ENCODE measurements around the gene DDHD1. TPM values are rescaled to one million over a fixed set of nuclear protein-coding genes. Genes with fewer than 3 reads are reported as not detected.

Gene DDHD1
- total RNA-seq, 1 donor from 2014 or later = 59.8 TPM

DNA sequence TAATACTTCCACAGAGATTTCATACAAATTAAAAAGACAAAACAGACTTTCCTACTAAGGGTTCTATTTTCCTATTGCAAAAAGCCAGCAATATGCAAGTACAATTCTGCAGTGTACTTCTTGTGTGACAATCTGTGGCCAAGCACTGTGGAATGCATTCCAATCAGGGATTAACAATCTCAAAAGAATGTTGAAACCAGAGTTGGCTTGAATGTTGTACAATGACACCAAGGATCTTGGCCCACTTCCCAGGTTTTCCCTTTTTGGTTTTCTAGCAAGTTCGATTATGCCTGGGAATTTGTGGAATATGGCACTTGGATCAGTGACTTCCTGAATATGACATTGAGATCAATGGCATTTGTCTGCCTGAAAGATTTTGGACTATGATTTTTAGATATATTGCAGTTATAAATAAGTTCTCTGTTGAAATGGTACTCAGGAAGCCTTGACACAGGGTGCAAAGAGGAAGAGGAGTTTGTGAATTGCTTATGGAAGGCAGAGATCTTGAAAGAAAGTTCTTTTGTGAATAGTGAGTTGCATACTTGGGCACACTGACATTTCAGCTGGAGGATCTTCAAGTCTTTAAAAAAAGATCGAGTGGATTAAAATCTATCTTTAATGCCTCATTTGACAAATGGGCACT, 120.8 kb downstream of the DDHD1 start:
- intact Hi-C loops (cut with micrococcal nuclease) = no loop called here
- H3K36me3 Mint-ChIP-seq (ENCODE audit: low read depth) = peaks cover 23% of the 10 kb centered on the region
- ATAC-seq (ENCODE audit: low read depth) = no peak
- POLR2A ChIA-PET = no interaction called here
- DNase-seq = no peak
- no peak overlapping the region for H3K27ac Mint-ChIP-seq
- no peaks in the 10 kb centered on the region for H3K27me3 Mint-ChIP-seq
- H3K4me1 Mint-ChIP-seq = no peaks in the 10 kb centered on the region
- no peak overlapping the region for H3K4me3 Mint-ChIP-seq
- H3K9me3 Mint-ChIP-seq = peaks cover 7% of the 10 kb centered on the region
- TF ChIP-seq, protein P1, sequence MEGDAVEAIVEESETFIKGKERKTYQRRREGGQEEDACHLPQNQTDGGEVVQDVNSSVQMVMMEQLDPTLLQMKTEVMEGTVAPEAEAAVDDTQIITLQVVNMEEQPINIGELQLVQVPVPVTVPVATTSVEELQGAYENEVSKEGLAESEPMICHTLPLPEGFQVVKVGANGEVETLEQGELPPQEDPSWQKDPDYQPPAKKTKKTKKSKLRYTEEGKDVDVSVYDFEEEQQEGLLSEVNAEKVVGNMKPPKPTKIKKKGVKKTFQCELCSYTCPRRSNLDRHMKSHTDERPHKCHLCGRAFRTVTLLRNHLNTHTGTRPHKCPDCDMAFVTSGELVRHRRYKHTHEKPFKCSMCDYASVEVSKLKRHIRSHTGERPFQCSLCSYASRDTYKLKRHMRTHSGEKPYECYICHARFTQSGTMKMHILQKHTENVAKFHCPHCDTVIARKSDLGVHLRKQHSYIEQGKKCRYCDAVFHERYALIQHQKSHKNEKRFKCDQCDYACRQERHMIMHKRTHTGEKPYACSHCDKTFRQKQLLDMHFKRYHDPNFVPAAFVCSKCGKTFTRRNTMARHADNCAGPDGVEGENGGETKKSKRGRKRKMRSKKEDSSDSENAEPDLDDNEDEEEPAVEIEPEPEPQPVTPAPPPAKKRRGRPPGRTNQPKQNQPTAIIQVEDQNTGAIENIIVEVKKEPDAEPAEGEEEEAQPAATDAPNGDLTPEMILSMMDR (IDR thresholded peaks at IDR 0.05) = no peak
- CTCF ChIA-PET = no interaction called here

DNA sequence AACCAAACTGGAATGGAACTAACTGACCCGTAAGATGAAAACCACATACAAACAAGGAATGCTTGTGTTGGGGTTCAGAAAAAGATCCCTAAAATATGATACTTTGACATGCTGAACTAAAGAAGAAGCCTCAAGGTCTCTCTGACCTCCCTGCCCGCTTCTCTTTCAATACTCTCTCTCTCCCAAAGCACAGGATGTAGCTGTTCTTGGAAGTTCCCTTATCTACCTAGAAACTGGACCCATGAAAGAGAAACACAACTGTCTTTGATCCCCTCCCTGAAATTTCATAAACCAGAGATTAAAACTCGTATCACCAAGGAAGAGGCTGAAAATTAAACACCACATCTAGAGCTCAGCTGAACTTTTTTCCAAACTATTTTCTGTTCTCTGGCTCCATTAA, 125.6 kb downstream of the DDHD1 start:
- no peak overlapping the region for H3K27ac Mint-ChIP-seq
- H3K27me3 Mint-ChIP-seq = no peaks in the 10 kb centered on the region
- ATAC-seq (ENCODE audit: low read depth) (no peak), DNase-seq (no peak)
- H3K4me1 Mint-ChIP-seq = no peaks in the 10 kb centered on the region
- CTCF ChIA-PET = interaction anchor here (1.9 kb wide), 1 partner anchor 9 kb away, joined by 4 read pairs; no protein-coding TSS in a partner anchor
- POLR2A ChIA-PET = no interaction called here
- H3K36me3 Mint-ChIP-seq (ENCODE audit: low read depth) = peaks cover 2% of the 10 kb centered on the region
- H3K4me3 Mint-ChIP-seq = no peak overlapping the region
- H3K9me3 Mint-ChIP-seq = peaks cover 7% of the 10 kb centered on the region
- intact Hi-C loops (cut with micrococcal nuclease) = no loop called here
- TF ChIP-seq, protein P1 (IDR thresholded peaks at IDR 0.05) = no peak

DNA sequence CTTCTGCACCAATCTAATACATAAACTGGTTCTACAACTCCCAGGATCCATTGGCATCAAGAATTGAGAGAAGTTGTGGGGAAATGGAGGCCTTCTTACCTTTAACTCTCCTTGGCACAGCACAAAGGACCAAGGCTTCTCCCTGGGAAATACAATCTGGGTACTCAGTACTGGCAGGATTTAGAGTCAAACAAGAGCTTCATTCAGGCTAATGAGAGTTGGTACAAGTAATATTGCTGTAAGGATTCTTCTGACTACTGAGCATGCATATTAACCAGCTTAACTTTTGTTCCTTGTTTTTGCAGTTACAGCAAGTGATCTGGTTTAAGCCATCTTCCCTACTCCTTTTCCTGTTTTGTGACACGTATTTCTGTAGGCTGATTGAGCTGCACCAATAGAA, 126.1 kb downstream of the DDHD1 start:
- intact Hi-C loops (cut with micrococcal nuclease) = no loop called here
- TF ChIP-seq, protein P1 (IDR thresholded peaks at IDR 0.05) = no peak
- POLR2A ChIA-PET = no interaction called here
- Mint-ChIP-seq H3K27ac (no peak overlapping the region), H3K9me3 (peaks cover 7% of the 10 kb centered on the region), H3K4me3 (no peak overlapping the region), H3K36me3 (ENCODE audit: low read depth) (no peaks in the 10 kb centered on the region), H3K27me3 (no peaks in the 10 kb centered on the region), H3K4me1 (no peaks in the 10 kb centered on the region)
- CTCF ChIA-PET = interaction anchor here (1.9 kb wide), 1 partner anchor 9 kb away, joined by 4 read pairs; no protein-coding TSS in a partner anchor
- ATAC-seq (ENCODE audit: low read depth) = no peak
- DNase-seq = no peak

DNA sequence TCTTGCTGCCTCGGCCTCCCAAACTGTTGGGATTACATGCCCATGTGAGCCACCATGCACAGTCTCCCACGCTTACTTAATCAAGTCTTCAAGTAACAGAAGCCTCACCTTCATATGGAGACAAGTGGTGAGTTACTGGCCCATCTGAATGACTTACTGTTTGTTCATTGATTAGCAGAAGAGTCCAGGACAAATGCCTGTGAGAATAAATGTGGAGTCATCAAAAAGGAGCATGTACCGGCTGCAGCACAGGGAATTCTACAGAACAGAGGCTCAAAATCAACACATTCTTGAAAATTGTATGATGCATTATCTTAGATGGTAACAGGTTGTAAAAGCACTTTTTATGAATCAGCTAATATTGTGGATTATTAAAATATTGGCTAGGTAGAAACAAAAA, 129.8 kb downstream of the DDHD1 start:
- CTCF ChIA-PET = no interaction called here
- H3K36me3 Mint-ChIP-seq (ENCODE audit: low read depth) = no peaks in the 10 kb centered on the region
- intact Hi-C loops (cut with micrococcal nuclease) = no loop called here
- POLR2A ChIA-PET = no interaction called here
- TF ChIP-seq, protein P1 (IDR thresholded peaks at IDR 0.05) = no peak
- no peaks in the 10 kb centered on the region for H3K27me3 Mint-ChIP-seq
- no peak overlapping the region for H3K27ac Mint-ChIP-seq
- H3K9me3 Mint-ChIP-seq = peaks cover 4% of the 10 kb centered on the region
- no peak for DNase-seq
- no peak for ATAC-seq (ENCODE audit: low read depth)
- no peaks in the 10 kb centered on the region for H3K4me1 Mint-ChIP-seq
- no peak overlapping the region for H3K4me3 Mint-ChIP-seq

DNA sequence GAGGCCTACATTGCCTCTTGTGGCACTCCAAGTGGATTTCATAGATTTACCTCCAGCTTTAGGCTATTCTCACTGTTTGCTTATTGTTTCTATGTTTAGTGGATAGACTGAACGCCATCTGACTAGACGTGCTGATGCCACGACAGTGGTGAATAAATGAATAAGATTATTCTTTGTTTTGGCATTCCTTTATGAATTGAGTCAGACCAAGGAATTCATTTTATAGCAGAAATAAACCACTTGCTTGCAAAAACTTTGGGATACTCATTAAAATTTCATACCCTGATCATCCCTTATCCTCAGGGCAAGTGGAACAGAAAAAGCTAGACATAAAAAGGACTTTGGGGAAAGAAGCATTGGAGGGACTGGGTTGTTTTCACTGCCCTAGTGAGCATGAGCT, 130.5 kb downstream of the DDHD1 start:
- ATAC-seq (ENCODE audit: low read depth) (no peak), DNase-seq (no peak)
- Mint-ChIP-seq H3K9me3 (peaks cover 4% of the 10 kb centered on the region), H3K27ac (no peak overlapping the region), H3K4me3 (no peak overlapping the region), H3K4me1 (no peaks in the 10 kb centered on the region), H3K36me3 (ENCODE audit: low read depth) (no peaks in the 10 kb centered on the region), H3K27me3 (no peaks in the 10 kb centered on the region)
- TF ChIP-seq, protein P1 (IDR thresholded peaks at IDR 0.05) = no peak
- intact Hi-C loops (cut with micrococcal nuclease) = no loop called here
- ChIA-PET POLR2A (no interaction called here), CTCF (no interaction called here)
